ENCODE results near the gene COX7A2L.

GRCh38 chr2:42404676-42405075, 43.7 kb upstream of the COX7A2L start:
- no peak for TF ChIP-seq CTCF (IDR thresholded peaks at IDR 0.05; ENCODE audit: low read length)
- no peak for TF ChIP-seq EZH2 (optimal IDR thresholded peaks at IDR 0.05; ENCODE audit: low read depth, low read length)
- TF ChIP-seq EZH2phosphoT487 (IDR thresholded peaks at IDR 0.05; ENCODE audit: low read length) = no peak
